Tibial nerve (tissue), 4 donors: ENCODE results near the gene USP20.
"Not testable (repeated sequence)": the region's sequence is repeated elsewhere in the genome, so short reads cannot be mapped to it uniquely, and the experiment has no call there.

Experiments
- EP300 ChIP-seq, 2 donors: sonication (generic); formaldehyde crosslinking; IDR thresholded peaks; one replicate each; pipeline ENCODE4 v1.6.1; 2017; ENCODE audit warnings: antibody characterized with exemption in 2 of 2, mild to moderate bottlenecking in 1 of 2
- POLR2A ChIP-seq, 2 donors: fragments of 450-650 bp; IDR thresholded peaks; one replicate each; pipeline ENCODE4 v1.6.1; 2017; ENCODE audit warnings: antibody characterized with exemption in 2 of 2, mild to moderate bottlenecking in 2 of 2, moderate library complexity in 2 of 2
- TF ChIP-seq, protein P1 (sequence below), 5 experiments: fragments of 200-600 bp in 3 of 5; fragments of 450-650 bp in 2 of 5; sonication (generic) in 3 of 5; IDR thresholded peaks; one replicate each; pipeline ENCODE4 v1.5.1; 2016 to 2019; ENCODE audit warnings: antibody characterized with exemption in 5 of 5, mild to moderate bottlenecking in 3 of 5, moderate library complexity in 2 of 5

DNA sequence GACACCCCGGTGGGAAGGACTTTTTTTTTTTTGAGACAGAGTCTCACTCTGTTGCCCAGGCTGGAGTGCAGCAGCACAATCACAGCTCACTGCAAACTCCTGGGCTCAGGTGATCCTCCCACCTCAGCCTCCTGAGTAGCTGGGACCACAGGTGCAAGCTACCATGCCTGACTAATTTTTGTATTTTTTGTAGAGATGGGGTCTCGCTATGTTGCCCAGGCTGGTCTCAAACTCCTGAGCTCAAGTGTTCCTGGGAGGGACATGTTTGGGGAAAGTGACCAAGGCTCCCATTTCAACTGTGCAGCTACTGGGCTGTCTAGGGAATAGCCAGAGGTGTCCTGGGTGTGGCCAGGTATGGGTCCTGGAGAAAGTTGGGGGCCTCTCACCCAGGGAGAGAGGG is 39.2 kb upstream of the USP20 start:
- TF ChIP-seq, protein P1, sequence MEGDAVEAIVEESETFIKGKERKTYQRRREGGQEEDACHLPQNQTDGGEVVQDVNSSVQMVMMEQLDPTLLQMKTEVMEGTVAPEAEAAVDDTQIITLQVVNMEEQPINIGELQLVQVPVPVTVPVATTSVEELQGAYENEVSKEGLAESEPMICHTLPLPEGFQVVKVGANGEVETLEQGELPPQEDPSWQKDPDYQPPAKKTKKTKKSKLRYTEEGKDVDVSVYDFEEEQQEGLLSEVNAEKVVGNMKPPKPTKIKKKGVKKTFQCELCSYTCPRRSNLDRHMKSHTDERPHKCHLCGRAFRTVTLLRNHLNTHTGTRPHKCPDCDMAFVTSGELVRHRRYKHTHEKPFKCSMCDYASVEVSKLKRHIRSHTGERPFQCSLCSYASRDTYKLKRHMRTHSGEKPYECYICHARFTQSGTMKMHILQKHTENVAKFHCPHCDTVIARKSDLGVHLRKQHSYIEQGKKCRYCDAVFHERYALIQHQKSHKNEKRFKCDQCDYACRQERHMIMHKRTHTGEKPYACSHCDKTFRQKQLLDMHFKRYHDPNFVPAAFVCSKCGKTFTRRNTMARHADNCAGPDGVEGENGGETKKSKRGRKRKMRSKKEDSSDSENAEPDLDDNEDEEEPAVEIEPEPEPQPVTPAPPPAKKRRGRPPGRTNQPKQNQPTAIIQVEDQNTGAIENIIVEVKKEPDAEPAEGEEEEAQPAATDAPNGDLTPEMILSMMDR (IDR thresholded peaks at IDR 0.05), result not testable (repeated sequence)
- TF ChIP-seq POLR2A, EP300 (IDR thresholded peaks at IDR 0.05): not testable (repeated sequence)
